Loucy (cell line): ENCODE data around the gene RNU6-9.

Experiments
- H2AFZ ChIP-seq: fragments of 200-600 bp; sonication (generic); 2 replicates; pipeline ENCODE4 v1.6.0; 2016; ENCODE audit warnings: antibody characterized with exemption, mild to moderate bottlenecking, low read length, moderate library complexity
- H3F3A ChIP-seq: fragments of 200-600 bp; 2 replicates; pipeline ENCODE4 v1.6.0; 2016; ENCODE audit warnings: antibody characterized with exemption, low read depth, mild to moderate bottlenecking
- H3K27me3 ChIP-seq: fragments of 200-600 bp; sonication (generic); 2 replicates; pipeline ENCODE4 v1.6.1; 2014; ENCODE audit warnings: low read length, mild to moderate bottlenecking; ENCODE audit not compliant: insufficient read depth, poor library complexity, severe bottlenecking
- H3K36me3 ChIP-seq: fragments of 200-600 bp; sonication (generic); 2 replicates; pipeline ENCODE4 v1.6.1; 2016; ENCODE audit warnings: low read length; ENCODE audit not compliant: insufficient read depth
- H3K4me1 ChIP-seq: fragments of 200-600 bp; sonication (generic); 2 replicates; pipeline ENCODE4 v1.5.1; 2014; ENCODE audit warnings: low read length, mild to moderate bottlenecking; ENCODE audit not compliant: insufficient read depth, poor library complexity, severe bottlenecking
- H3K4me2 ChIP-seq: fragments of 200-600 bp; sonication (generic); 2 replicates; pipeline ENCODE4 v1.6.0; 2014; ENCODE audit warnings: antibody characterized with exemption, low read length, low read depth, mild to moderate bottlenecking; ENCODE audit not compliant: poor library complexity, severe bottlenecking
- H3K4me3 ChIP-seq: fragments of 200-600 bp; sonication (generic); 2 replicates; pipeline ENCODE4 v1.5.1; 2014; ENCODE audit warnings: low read length, mild to moderate bottlenecking, mixed read lengths; ENCODE audit not compliant: poor library complexity, severe bottlenecking
- H3K79me2 ChIP-seq: fragments of 200-600 bp; sonication (generic); 2 replicates; pipeline ENCODE4 v1.6.1; 2014; ENCODE audit warnings: low read length; ENCODE audit not compliant: insufficient read depth
- H3K9ac ChIP-seq: fragments of 200-600 bp; sonication (generic); 2 replicates; pipeline ENCODE4 v1.6.0; 2014; ENCODE audit warnings: mild to moderate bottlenecking, low read depth, low read length, moderate library complexity; ENCODE audit not compliant: poor library complexity, severe bottlenecking
- H3K9me2 ChIP-seq: fragments of 200-600 bp; sonication (generic); replicated peaks from 2 replicates; pipeline ENCODE4 v1.6.1; 2016; ENCODE audit warnings: low read depth, low read length, mixed read lengths
- H3K9me3 ChIP-seq: fragments of 200-600 bp; sonication (generic); 2 replicates; pipeline ENCODE4 v1.6.1; 2014; ENCODE audit warnings: mild to moderate bottlenecking, antibody characterized with exemption, low read length, low read depth; ENCODE audit not compliant: insufficient read depth
- H4K20me1 ChIP-seq: fragments of 200-600 bp; sonication (generic); 2 replicates; pipeline ENCODE4 v1.6.0; 2014; ENCODE audit warnings: antibody characterized with exemption, low read length, mild to moderate bottlenecking; ENCODE audit not compliant: insufficient read depth, poor library complexity, severe bottlenecking
- EZH2phosphoT487 ChIP-seq: fragments of 200-600 bp; IDR thresholded peaks from 2 replicates; pipeline ENCODE4 v1.6.1; 2018; ENCODE audit warnings: antibody characterized with exemption, mild to moderate bottlenecking, moderate library complexity, borderline replicate concordance
- TF ChIP-seq, protein P1 (sequence below): fragments of 200-600 bp; sonication (generic); conservative IDR thresholded peaks from 2 replicates; pipeline ENCODE4 v1.5.1; 2014; ENCODE audit warnings: mild to moderate bottlenecking, antibody characterized with exemption, low read length

Gene RNU6-9

DNA sequence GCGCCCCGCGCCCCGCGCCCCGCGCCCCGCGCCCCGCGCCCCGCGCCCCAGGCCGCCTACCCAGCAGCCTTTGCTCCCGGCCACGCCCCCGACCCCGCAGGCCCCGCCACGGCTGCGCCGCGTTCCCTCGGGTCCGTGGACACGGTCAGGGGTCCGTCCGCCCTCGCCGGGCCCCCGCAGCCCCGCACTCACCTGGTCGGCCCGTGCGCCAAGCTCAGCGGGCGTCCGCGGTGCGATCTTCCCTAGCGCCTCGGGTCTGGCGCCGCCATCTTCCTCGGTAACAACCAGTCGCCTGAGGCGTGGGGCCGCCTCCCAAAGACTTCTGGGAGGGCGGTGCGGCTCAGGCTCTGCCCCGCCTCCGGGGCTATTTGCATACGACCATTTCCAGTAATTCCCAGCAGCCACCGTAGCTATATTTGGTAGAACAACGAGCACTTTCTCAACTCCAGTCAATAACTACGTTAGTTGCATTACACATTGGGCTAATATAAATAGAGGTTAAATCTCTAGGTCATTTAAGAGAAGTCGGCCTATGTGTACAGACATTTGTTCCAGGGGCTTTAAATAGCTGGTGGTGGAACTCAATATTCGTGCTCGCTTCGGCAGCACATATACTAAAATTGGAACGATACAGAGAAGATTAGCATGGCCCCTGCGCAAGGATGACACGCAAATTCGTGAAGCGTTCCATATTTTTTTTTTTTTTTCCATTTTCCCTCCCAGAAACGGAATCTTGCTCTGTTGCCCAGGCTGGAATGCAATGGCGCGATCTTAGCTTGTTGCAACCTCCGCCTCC lies at the start of gene RNU6-9, which contains the start of gene MED16:
Gene RNU6-9 (plus strand): TSS at position 591 of the 796 bp plus-strand sequence.
Gene MED16 (minus strand): TSS at position 294 of the 796 bp plus-strand sequence. CDS start 2,056 bp downstream, outside the sequence.
- Histone ChIP-seq H2AFZ (peak within 1 kb of the TSS; percentile 89), H3K4me3 (peak within 1 kb of the TSS; percentile 83), H3K9ac (peak within 1 kb of the TSS; percentile 82), H3K79me2 (peaks cover 14% of the 10 kb centered on the region; the same call in 1 of the 2 replicates), H3K36me3 (peaks cover 2% of the 10 kb centered on the region; the same call in 1 of the 2 replicates), H3K4me2 (peak within 1 kb of the TSS; percentile 98), H3K27me3 (no peaks in the 10 kb centered on the region), H4K20me1 (peaks cover 3% of the 10 kb centered on the region), H3K4me1 (no peaks in the 10 kb centered on the region), H3F3A (no peaks in the 10 kb centered on the region), H3K9me2 (no peaks in the 10 kb centered on the region), H3K9me3 (no peaks in the 10 kb centered on the region)
- TF ChIP-seq, protein P1, sequence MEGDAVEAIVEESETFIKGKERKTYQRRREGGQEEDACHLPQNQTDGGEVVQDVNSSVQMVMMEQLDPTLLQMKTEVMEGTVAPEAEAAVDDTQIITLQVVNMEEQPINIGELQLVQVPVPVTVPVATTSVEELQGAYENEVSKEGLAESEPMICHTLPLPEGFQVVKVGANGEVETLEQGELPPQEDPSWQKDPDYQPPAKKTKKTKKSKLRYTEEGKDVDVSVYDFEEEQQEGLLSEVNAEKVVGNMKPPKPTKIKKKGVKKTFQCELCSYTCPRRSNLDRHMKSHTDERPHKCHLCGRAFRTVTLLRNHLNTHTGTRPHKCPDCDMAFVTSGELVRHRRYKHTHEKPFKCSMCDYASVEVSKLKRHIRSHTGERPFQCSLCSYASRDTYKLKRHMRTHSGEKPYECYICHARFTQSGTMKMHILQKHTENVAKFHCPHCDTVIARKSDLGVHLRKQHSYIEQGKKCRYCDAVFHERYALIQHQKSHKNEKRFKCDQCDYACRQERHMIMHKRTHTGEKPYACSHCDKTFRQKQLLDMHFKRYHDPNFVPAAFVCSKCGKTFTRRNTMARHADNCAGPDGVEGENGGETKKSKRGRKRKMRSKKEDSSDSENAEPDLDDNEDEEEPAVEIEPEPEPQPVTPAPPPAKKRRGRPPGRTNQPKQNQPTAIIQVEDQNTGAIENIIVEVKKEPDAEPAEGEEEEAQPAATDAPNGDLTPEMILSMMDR, result no peak
- TF ChIP-seq EZH2phosphoT487, result no peak

GRCh38 chr19:843836-844545 lies 49.3 kb upstream of the RNU6-9 start:
- H2AFZ ChIP-seq, result no peak overlapping the region
- no peak overlapping the region for H3K4me3 ChIP-seq
- H3K9me3 ChIP-seq, result no peaks in the 10 kb centered on the region
- TF ChIP-seq EZH2phosphoT487, result no peak
- TF ChIP-seq, protein P1, result no peak
- H4K20me1 ChIP-seq, result no peaks in the 10 kb centered on the region
- no peak overlapping the region for H3K4me2 ChIP-seq
- H3K27me3 ChIP-seq, result no peaks in the 10 kb centered on the region
- no peak overlapping the region for H3K9ac ChIP-seq
- no peaks in the 10 kb centered on the region for H3K9me2 ChIP-seq
- H3K79me2 ChIP-seq, result no peaks in the 10 kb centered on the region
- no peaks in the 10 kb centered on the region for H3K4me1 ChIP-seq
- no peaks in the 10 kb centered on the region for H3F3A ChIP-seq
- H3K36me3 ChIP-seq, result no peaks in the 10 kb centered on the region

- no peaks in the 10 kb centered on the region for H3K4me1 ChIP-seq
These were observed 48.7 kb upstream of the RNU6-9 start for GRCh38 chr19:844546-844971.

More at GRCh38 chr19:844546-844971, 48.7 kb upstream of the RNU6-9 start:
- no peak overlapping the region for H2AFZ ChIP-seq
- no peak overlapping the region for H3K4me2 ChIP-seq
- H3K9ac ChIP-seq, result no peak overlapping the region
- H3K4me3 ChIP-seq, result no peak overlapping the region
- H3K79me2 ChIP-seq, result no peaks in the 10 kb centered on the region
- H3K9me3 ChIP-seq, result no peaks in the 10 kb centered on the region
- H4K20me1 ChIP-seq, result no peaks in the 10 kb centered on the region
- no peaks in the 10 kb centered on the region for H3K9me2 ChIP-seq
- no peaks in the 10 kb centered on the region for H3K36me3 ChIP-seq
- H3K27me3 ChIP-seq, result no peaks in the 10 kb centered on the region
- no peaks in the 10 kb centered on the region for H3F3A ChIP-seq
- TF ChIP-seq, protein P1, result no peak
- TF ChIP-seq EZH2phosphoT487, result no peak
